K562 (cell line): Measurements from ENCODE around the gene ZBTB9. TPM values are rescaled to one million over a fixed set of nuclear protein-coding genes. Genes with fewer than 3 reads are reported as not detected.

ENCODE experiments used
- RNF2 ChIP-seq: sonication (generic); IDR thresholded peaks from 2 replicates; pipeline ENCODE4 v1.6.1; 2016
- ZNF584 ChIP-seq: fragments of 200-800 bp; sonication (Bioruptor generic); IDR thresholded peaks from 2 replicates; pipeline ENCODE4 v1.6.1; 2016; ENCODE audit warnings: low read depth, mild to moderate bottlenecking, missing genetic modification characterization, missing compliant biosample characterization
- polyA plus RNA-seq, 8 experiments: library from polyadenylated mRNA; depleted of rRNA in 4 of 8; stranded (reverse) in 5 of 8; unstranded in 3 of 8; fragments of >200 nt; fragmentation: Nextera tagmentation in 2 of 8; fragmentation: Illumina TruSeq in 1 of 8; extraction: Ambion mirVana in 2 of 8; extraction: Trizol in 1 of 8; gene quantifications; 2 replicates each; pipeline versions ENCODE4 v1.2.1 to v1.2.3, GENCODE V29; 2011 to 2014; ENCODE audit warnings: inconsistent platforms in 1 of 8, missing spikeins in 1 of 8
- total RNA-seq, 7 experiments: library from RNA; depleted of rRNA in 6 of 7; stranded (reverse); fragments of >200 nt in 6 of 7; fragmentation: Illumina TruSeq in 2 of 7; extraction: Trizol in 2 of 7; gene quantifications; 2 replicates each; pipeline versions ENCODE4 v1.2.1 to v1.2.3, GENCODE V29; 2011 to 2021; ENCODE audit warnings: low replicate concordance in 1 of 7
- TF ChIP-seq, protein P1 (sequence below): fragments of 450-650 bp; IDR thresholded peaks from 2 replicates; pipeline ENCODE4 v1.6.1; 2018; ENCODE audit not compliant: partially characterized antibody
- TF ChIP-seq, protein P2 (sequence below): fragments of 450-650 bp; IDR thresholded peaks from 2 replicates; pipeline ENCODE4 v1.6.1; 2016; ENCODE audit warnings: low read depth
- TF ChIP-seq, protein P3 (sequence below): fragments of 450-650 bp; IDR thresholded peaks from 2 replicates; pipeline ENCODE4 v1.6.1; 2016; ENCODE audit warnings: mild to moderate bottlenecking
- TF ChIP-seq, protein P4 (sequence below): sonication (generic); formaldehyde crosslinking; IDR thresholded peaks from 2 replicates; pipeline ENCODE4 v1.8.0; 2022; ENCODE audit warnings: mild to moderate bottlenecking, missing genetic modification reagents

Gene ZBTB9
- total and polyA plus RNA-seq, 9 of the 15 experiments (the other 6 are each of a cell fraction or from before 2014, with no cell fraction given) = 1.9 to 19.5 (median 10.4) TPM

DNA sequence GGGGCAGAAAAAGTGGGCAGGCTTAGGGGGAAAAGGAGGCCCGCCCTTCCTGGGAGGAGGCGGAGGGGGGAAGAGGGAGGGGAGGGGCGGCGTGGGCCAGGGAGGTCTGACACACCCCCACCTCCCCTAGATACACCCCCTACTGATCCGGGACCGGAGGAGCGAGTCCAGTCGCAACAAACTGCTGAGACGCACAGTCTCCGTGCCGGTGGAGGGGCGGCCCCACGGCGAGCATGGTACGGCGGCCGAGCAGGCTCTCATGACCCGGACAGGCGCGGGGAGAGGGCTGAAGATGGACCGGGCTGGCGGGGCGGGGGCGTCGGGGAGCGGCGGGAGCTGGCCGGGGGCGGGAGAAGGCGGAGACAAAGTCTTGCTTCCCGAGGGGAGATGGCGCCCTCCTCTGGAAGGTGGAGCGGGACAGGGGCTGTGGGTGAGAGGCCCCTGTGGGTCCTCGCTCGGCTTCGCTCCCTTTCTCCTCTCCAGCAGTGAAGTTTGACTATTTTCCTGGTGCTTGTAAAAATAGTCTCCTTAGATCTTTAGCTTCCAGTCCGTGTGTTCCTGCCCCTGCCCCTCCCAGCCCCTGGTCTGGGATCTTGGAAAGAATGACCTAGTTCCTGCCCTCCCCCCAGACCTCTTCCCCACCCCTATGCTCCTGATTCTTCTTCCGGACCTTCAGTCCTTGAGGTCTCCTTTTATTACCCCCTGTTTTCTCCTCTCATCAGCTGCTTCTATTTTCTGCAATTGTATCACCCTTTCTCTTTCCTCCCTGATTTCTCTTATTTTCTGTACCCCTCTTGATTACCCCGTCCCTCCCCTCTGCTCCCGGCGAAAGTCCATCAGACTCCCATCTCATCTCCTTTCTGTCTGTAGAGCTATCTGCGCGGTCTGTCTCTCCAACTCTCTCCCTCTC lies 28.5 kb upstream of the ZBTB9 start (continued):
- TF ChIP-seq, protein P1, sequence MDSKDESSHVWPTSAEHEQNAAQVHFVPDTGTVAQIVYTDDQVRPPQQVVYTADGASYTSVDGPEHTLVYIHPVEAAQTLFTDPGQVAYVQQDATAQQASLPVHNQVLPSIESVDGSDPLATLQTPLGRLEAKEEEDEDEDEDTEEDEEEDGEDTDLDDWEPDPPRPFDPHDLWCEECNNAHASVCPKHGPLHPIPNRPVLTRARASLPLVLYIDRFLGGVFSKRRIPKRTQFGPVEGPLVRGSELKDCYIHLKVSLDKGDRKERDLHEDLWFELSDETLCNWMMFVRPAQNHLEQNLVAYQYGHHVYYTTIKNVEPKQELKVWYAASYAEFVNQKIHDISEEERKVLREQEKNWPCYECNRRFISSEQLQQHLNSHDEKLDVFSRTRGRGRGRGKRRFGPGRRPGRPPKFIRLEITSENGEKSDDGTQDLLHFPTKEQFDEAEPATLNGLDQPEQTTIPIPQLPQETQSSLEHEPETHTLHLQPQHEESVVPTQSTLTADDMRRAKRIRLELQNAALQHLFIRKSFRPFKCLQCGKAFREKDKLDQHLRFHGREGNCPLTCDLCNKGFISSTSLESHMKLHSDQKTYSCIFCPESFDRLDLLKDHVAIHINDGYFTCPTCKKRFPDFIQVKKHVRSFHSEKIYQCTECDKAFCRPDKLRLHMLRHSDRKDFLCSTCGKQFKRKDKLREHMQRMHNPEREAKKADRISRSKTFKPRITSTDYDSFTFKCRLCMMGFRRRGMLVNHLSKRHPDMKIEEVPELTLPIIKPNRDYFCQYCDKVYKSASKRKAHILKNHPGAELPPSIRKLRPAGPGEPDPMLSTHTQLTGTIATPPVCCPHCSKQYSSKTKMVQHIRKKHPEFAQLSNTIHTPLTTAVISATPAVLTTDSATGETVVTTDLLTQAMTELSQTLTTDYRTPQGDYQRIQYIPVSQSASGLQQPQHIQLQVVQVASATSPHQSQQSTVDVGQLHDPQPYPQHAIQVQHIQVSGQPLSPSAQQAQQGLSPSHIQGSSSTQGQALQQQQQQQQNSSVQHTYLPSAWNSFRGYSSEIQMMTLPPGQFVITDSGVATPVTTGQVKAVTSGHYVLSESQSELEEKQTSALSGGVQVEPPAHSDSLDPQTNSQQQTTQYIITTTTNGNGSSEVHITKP = peak; percentile 74
- TF ChIP-seq, protein P2, sequence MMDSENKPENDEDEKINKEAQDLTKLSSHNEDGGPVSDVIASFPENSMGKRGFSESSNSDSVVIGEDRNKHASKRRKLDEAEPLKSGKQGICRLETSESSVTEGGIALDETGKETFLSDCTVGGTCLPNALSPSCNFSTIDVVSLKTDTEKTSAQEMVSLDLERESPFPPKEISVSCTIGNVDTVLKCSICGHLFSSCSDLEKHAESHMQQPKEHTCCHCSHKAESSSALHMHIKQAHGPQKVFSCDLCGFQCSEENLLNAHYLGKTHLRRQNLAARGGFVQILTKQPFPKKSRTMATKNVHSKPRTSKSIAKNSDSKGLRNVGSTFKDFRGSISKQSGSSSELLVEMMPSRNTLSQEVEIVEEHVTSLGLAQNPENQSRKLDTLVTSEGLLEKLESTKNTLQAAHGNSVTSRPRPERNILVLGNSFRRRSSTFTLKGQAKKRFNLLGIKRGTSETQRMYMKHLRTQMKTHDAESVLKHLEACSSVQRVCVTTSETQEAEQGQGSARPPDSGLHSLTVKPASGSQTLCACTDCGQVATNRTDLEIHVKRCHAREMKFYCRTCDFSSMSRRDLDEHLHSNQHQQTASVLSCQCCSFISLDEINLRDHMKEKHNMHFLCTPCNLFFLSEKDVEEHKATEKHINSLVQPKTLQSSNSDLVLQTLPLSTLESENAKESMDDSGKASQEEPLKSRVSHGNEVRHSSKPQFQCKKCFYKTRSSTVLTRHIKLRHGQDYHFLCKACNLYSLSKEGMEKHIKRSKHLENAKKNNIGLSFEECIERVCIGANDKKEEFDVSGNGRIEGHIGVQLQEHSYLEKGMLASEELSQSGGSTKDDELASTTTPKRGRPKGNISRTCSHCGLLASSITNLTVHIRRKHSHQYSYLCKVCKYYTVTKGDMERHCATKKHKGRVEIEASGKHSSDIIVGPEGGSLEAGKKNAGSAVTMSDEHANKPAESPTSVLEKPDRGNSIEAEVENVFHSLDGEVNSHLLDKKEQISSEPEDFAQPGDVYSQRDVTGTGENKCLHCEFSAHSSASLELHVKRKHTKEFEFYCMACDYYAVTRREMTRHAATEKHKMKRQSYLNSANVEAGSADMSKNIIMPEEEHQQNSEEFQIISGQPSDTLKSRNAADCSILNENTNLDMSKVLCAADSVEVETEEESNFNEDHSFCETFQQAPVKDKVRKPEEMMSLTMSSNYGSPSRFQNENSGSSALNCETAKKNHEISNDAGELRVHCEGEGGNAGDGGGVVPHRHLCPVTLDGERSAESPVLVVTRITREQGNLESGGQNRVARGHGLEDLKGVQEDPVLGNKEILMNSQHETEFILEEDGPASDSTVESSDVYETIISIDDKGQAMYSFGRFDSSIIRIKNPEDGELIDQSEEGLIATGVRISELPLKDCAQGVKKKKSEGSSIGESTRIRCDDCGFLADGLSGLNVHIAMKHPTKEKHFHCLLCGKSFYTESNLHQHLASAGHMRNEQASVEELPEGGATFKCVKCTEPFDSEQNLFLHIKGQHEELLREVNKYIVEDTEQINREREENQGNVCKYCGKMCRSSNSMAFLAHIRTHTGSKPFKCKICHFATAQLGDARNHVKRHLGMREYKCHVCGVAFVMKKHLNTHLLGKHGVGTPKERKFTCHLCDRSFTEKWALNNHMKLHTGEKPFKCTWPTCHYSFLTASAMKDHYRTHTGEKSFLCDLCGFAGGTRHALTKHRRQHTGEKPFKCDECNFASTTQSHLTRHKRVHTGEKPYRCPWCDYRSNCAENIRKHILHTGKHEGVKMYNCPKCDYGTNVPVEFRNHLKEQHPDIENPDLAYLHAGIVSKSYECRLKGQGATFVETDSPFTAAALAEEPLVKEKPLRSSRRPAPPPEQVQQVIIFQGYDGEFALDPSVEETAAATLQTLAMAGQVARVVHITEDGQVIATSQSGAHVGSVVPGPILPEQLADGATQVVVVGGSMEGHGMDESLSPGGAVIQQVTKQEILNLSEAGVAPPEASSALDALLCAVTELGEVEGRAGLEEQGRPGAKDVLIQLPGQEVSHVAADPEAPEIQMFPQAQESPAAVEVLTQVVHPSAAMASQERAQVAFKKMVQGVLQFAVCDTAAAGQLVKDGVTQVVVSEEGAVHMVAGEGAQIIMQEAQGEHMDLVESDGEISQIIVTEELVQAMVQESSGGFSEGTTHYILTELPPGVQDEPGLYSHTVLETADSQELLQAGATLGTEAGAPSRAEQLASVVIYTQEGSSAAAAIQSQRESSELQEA = peak; percentile 93
- TF ChIP-seq, protein P3, sequence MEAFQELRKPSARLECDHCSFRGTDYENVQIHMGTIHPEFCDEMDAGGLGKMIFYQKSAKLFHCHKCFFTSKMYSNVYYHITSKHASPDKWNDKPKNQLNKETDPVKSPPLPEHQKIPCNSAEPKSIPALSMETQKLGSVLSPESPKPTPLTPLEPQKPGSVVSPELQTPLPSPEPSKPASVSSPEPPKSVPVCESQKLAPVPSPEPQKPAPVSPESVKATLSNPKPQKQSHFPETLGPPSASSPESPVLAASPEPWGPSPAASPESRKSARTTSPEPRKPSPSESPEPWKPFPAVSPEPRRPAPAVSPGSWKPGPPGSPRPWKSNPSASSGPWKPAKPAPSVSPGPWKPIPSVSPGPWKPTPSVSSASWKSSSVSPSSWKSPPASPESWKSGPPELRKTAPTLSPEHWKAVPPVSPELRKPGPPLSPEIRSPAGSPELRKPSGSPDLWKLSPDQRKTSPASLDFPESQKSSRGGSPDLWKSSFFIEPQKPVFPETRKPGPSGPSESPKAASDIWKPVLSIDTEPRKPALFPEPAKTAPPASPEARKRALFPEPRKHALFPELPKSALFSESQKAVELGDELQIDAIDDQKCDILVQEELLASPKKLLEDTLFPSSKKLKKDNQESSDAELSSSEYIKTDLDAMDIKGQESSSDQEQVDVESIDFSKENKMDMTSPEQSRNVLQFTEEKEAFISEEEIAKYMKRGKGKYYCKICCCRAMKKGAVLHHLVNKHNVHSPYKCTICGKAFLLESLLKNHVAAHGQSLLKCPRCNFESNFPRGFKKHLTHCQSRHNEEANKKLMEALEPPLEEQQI = no peak
- TF ChIP-seq, protein P4, sequence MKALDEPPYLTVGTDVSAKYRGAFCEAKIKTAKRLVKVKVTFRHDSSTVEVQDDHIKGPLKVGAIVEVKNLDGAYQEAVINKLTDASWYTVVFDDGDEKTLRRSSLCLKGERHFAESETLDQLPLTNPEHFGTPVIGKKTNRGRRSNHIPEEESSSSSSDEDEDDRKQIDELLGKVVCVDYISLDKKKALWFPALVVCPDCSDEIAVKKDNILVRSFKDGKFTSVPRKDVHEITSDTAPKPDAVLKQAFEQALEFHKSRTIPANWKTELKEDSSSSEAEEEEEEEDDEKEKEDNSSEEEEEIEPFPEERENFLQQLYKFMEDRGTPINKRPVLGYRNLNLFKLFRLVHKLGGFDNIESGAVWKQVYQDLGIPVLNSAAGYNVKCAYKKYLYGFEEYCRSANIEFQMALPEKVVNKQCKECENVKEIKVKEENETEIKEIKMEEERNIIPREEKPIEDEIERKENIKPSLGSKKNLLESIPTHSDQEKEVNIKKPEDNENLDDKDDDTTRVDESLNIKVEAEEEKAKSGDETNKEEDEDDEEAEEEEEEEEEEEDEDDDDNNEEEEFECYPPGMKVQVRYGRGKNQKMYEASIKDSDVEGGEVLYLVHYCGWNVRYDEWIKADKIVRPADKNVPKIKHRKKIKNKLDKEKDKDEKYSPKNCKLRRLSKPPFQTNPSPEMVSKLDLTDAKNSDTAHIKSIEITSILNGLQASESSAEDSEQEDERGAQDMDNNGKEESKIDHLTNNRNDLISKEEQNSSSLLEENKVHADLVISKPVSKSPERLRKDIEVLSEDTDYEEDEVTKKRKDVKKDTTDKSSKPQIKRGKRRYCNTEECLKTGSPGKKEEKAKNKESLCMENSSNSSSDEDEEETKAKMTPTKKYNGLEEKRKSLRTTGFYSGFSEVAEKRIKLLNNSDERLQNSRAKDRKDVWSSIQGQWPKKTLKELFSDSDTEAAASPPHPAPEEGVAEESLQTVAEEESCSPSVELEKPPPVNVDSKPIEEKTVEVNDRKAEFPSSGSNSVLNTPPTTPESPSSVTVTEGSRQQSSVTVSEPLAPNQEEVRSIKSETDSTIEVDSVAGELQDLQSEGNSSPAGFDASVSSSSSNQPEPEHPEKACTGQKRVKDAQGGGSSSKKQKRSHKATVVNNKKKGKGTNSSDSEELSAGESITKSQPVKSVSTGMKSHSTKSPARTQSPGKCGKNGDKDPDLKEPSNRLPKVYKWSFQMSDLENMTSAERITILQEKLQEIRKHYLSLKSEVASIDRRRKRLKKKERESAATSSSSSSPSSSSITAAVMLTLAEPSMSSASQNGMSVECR (CRISPR knock-in tag) = peak; percentile 92
- no peak for TF ChIP-seq ZNF584 (CRISPR knock-in tag)
- TF ChIP-seq RNF2 = 0 out of 2 replicates have a peak, but pooled peaks have one; percentile 61
